Measurements from ENCODE around the gene PREB.

- TF ChIP-seq, protein P1, sequence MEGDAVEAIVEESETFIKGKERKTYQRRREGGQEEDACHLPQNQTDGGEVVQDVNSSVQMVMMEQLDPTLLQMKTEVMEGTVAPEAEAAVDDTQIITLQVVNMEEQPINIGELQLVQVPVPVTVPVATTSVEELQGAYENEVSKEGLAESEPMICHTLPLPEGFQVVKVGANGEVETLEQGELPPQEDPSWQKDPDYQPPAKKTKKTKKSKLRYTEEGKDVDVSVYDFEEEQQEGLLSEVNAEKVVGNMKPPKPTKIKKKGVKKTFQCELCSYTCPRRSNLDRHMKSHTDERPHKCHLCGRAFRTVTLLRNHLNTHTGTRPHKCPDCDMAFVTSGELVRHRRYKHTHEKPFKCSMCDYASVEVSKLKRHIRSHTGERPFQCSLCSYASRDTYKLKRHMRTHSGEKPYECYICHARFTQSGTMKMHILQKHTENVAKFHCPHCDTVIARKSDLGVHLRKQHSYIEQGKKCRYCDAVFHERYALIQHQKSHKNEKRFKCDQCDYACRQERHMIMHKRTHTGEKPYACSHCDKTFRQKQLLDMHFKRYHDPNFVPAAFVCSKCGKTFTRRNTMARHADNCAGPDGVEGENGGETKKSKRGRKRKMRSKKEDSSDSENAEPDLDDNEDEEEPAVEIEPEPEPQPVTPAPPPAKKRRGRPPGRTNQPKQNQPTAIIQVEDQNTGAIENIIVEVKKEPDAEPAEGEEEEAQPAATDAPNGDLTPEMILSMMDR (conservative IDR thresholded peaks at IDR 0.05; ENCODE audit: low read length): no peak
- TF ChIP-seq EZH2phosphoT487 (IDR thresholded peaks at IDR 0.05; ENCODE audit: borderline replicate concordance, low read depth, low read length): no peak
Observed at GRCh38 chr2:27164960-27165763, 30.7 kb upstream of the PREB start.
